ENCODE measurements around the gene TUBB1.

DNA sequence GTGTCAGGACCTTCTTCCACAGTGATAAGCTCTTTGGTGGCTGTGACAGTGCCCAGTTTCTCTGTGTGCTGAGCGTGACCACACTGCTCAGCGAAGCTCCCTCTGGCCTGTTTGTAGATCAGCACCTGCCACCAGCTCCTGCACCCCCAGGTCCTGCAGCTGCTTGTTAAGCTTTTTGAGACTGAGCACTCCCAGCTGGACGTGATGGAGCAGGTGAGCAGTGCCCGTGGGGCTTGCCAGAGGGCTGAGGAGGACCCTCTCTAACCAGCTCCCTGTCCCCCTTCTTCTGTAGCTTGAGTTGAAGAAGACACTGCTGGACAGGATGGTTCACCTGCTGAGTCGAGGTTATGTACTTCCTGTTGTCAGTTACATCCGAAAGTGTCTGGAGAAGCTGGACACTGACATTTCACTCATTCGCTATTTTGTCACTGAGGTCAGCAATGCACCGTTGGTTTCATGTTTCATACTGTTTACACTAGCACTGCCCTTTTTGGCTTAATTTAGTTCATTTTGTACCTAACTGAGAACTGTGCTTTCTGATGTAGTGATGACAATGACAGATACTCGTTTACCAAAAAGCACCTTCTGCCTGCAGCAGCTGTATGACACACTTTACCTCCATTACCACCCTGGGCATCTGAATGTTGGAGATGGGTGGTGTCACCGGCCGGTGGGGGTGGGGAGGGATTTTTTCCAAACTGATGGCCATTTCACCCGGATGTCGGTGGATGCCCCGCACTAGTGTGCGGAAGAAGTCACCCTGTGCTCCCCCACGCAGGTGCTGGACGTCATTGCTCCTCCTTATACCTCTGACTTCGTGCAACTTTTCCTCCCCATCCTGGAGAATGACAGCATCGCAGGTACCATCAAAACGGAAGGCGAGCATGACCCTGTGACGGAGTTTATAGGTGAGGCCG is 25.6 kb upstream of the TUBB1 start:
- TF ChIP-seq, protein P1, sequence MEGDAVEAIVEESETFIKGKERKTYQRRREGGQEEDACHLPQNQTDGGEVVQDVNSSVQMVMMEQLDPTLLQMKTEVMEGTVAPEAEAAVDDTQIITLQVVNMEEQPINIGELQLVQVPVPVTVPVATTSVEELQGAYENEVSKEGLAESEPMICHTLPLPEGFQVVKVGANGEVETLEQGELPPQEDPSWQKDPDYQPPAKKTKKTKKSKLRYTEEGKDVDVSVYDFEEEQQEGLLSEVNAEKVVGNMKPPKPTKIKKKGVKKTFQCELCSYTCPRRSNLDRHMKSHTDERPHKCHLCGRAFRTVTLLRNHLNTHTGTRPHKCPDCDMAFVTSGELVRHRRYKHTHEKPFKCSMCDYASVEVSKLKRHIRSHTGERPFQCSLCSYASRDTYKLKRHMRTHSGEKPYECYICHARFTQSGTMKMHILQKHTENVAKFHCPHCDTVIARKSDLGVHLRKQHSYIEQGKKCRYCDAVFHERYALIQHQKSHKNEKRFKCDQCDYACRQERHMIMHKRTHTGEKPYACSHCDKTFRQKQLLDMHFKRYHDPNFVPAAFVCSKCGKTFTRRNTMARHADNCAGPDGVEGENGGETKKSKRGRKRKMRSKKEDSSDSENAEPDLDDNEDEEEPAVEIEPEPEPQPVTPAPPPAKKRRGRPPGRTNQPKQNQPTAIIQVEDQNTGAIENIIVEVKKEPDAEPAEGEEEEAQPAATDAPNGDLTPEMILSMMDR (IDR thresholded peaks at IDR 0.05) = no peak
- TF ChIP-seq POLR2A (IDR thresholded peaks at IDR 0.05) = no peak

All from testis (tissue), 2 donors.